Chondrocyte (in vitro differentiated cells): ENCODE measurements around the gene ERAP2. TPM values are rescaled to one million over a fixed set of nuclear protein-coding genes. Genes with fewer than 3 reads are reported as not detected.

ENCODE experiments used
- DNase-seq: peaks from one replicate; pipeline ENCODE4 v3.0.0; 2021; ENCODE audit warnings: mixed read lengths, low spot score
- H3K27ac Mint-ChIP-seq: one replicate; pipeline ENCODE4 v1.8.0; 2021; ENCODE audit warnings: mild to moderate bottlenecking, moderate library complexity, mixed read lengths; ENCODE audit not compliant: unreplicated experiment
- H3K27me3 Mint-ChIP-seq: 2 replicates; pipeline ENCODE4 v1.8.0; 2021; ENCODE audit warnings: low read depth, mixed read lengths
- H3K36me3 Mint-ChIP-seq: 2 replicates; pipeline ENCODE4 v1.8.0; 2021; ENCODE audit warnings: low read depth, mixed read lengths
- H3K4me1 Mint-ChIP-seq: 2 replicates; pipeline ENCODE4 v1.8.0; 2021; ENCODE audit warnings: low read depth, mild to moderate bottlenecking, mixed read lengths
- H3K4me3 Mint-ChIP-seq: one replicate; pipeline ENCODE4 v1.8.0; 2021; ENCODE audit warnings: mild to moderate bottlenecking, moderate library complexity, mixed read lengths; ENCODE audit not compliant: unreplicated experiment
- H3K9me3 Mint-ChIP-seq: 2 replicates; pipeline ENCODE4 v1.8.0; 2021; ENCODE audit warnings: low read depth, mixed read lengths
- CTCF ChIP-seq: fragments of 200-600 bp; sonication (generic); IDR thresholded peaks from 2 replicates; pipeline ENCODE4 v1.5.0; 2021; ENCODE audit warnings: antibody characterized with exemption, mild to moderate bottlenecking, moderate library complexity
- total RNA-seq: library from RNA; stranded (reverse); gene quantifications from 3 replicates; pipeline ENCODE4 v1.2.1, GENCODE V29; 2021

ERAP2 gene
- total RNA-seq, 1 donor from 2014 or later: 2.2 TPM

- TF ChIP-seq CTCF: no peak
- DNase-seq: peak; percentile 97
- Mint-ChIP-seq H3K36me3 (no peaks in the 10 kb centered on the region), H3K27me3 (no peaks in the 10 kb centered on the region), H3K9me3 (no peaks in the 10 kb centered on the region), H3K4me3 (peak within 1 kb of the TSS; percentile 90), H3K27ac (peak within 1 kb of the TSS; percentile 95), H3K4me1 (peaks cover 46% of the 10 kb centered on the region)
These were observed 59.5 kb downstream of the ERAP2 start, which contains the start of gene LNPEP for GRCh38 chr5:96935559-96936430. Gene LNPEP (plus strand): TSS chr5:96936080. CDS start chr5:96936156, 76 bp downstream.

GRCh38 chr5:96936431-96937320 lies 60.4 kb downstream of the ERAP2 start:
- TF ChIP-seq CTCF: peak; percentile 54
- Mint-ChIP-seq H3K9me3 (peaks cover 2% of the 10 kb centered on the region), H3K27ac (peak overlapping the region; percentile 72), H3K27me3 (no peaks in the 10 kb centered on the region), H3K36me3 (peaks cover 2% of the 10 kb centered on the region), H3K4me1 (peaks cover 49% of the 10 kb centered on the region), H3K4me3 (peak overlapping the region; percentile 90)
- DNase-seq: no peak

- H3K27ac Mint-ChIP-seq: no peak overlapping the region
- DNase-seq: no peak
- H3K27me3 Mint-ChIP-seq: no peaks in the 10 kb centered on the region
- no peak for TF ChIP-seq CTCF
- peaks cover 44% of the 10 kb centered on the region for H3K4me1 Mint-ChIP-seq
- H3K4me3 Mint-ChIP-seq: no peak overlapping the region
- peaks cover 2% of the 10 kb centered on the region for H3K36me3 Mint-ChIP-seq
- H3K9me3 Mint-ChIP-seq: peaks cover 3% of the 10 kb centered on the region
These were observed 64.3 kb downstream of the ERAP2 start for GRCh38 chr5:96940586-96940985.

GRCh38 chr5:96941140-96941539 lies 64.8 kb downstream of the ERAP2 start:
- peaks cover 3% of the 10 kb centered on the region for H3K9me3 Mint-ChIP-seq
- no peaks in the 10 kb centered on the region for H3K27me3 Mint-ChIP-seq
- H3K36me3 Mint-ChIP-seq: peaks cover 2% of the 10 kb centered on the region
- H3K27ac Mint-ChIP-seq: no peak overlapping the region
- peaks cover 49% of the 10 kb centered on the region for H3K4me1 Mint-ChIP-seq
- no peak for DNase-seq
- no peak overlapping the region for H3K4me3 Mint-ChIP-seq
- no peak for TF ChIP-seq CTCF

- Mint-ChIP-seq H3K36me3 (peaks cover 2% of the 10 kb centered on the region), H3K9me3 (peaks cover 3% of the 10 kb centered on the region), H3K27ac (no peak overlapping the region), H3K27me3 (no peaks in the 10 kb centered on the region), H3K4me1 (peaks cover 46% of the 10 kb centered on the region), H3K4me3 (no peak overlapping the region)
- DNase-seq: no peak
- TF ChIP-seq CTCF: no peak
These were observed 65.8 kb downstream of the ERAP2 start for GRCh38 chr5:96942078-96942477.
